ENCODE data around the gene PTMS. TPM values are rescaled to one million over a fixed set of nuclear protein-coding genes. Genes with fewer than 3 reads are reported as not detected.

PTMS gene
- total RNA-seq, 2 donors from 2014 or later: 285 to 339 TPM

GRCh38 chr12:6768437-6768914 is 2.3 kb downstream of the PTMS start:
- peak; percentile 52 for DNase-seq (ENCODE audit: low spot score)

GRCh38 chr12:6768990-6769389 is 2.8 kb downstream of the PTMS start:
- WGBS: 9% methylated on average over 6 of the region's 6 CpGs
- Histone ChIP-seq H3K4me1 (replicated peaks) (peaks cover 12% of the 10 kb centered on the region), H3K4me3 (peak overlapping the region; percentile 89 to 91)

More at GRCh38 chr12:6768437-6768914, 2.3 kb downstream of the PTMS start:
- H3K27ac ChIP-seq: peak overlapping the region; percentile 92 to 99
- TF ChIP-seq POLR2AphosphoS5 (IDR thresholded peaks at IDR 0.05): peak; percentile 19
- no peak for TF ChIP-seq POLR2A (IDR thresholded peaks at IDR 0.05)
- H3K4me3 ChIP-seq: peak overlapping the region; percentile 89 to 91
- H3K4me1 ChIP-seq (replicated peaks): peaks cover 12% of the 10 kb centered on the region
- intact Hi-C loops (cut with DNase I): loop anchor here (5.0 kb wide), 2 partner anchors 59 to 156 kb away; partner anchors contain the start of gene P3H3
- H3K36me3 ChIP-seq: peaks cover 0 to 7% of the 10 kb centered on the region in 2 donors
- no peaks in the 10 kb centered on the region for H3K27me3 ChIP-seq (replicated peaks; ENCODE audit: insufficient read depth)
- 14% methylated on average over 6 of the region's 6 CpGs for whole genome bisulfite sequencing
- no peaks in the 10 kb centered on the region for H3K9me3 ChIP-seq

DNA sequence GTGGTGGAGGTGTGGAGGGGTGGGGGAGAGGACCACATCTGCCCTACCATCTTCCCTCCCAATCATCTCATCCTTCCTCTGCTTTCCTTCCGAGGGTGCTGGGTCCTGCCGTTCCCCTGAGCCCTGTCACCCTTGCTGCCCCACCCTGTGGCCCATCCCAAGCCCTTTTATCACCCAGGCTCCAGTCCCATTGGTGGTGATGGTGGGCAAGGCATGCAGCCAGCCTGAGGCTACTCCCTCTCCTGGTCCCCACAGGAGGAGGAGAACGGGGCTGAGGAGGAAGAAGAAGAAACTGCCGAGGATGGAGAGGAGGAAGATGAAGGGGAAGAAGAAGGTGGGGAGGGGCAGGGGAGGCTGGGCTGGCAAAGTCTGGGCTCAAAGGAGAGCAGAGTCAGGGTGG is 3.5 kb downstream of the PTMS start:
- H3K4me1 ChIP-seq (replicated peaks): peaks cover 12% of the 10 kb centered on the region
- H3K27me3 ChIP-seq (replicated peaks; ENCODE audit: insufficient read depth): no peaks in the 10 kb centered on the region
- no peak overlapping the region for H3K4me3 ChIP-seq
- 35% methylated on average over 4 of the region's 4 CpGs for WGBS
- intact Hi-C loops (cut with DNase I): loop anchor here (5.0 kb wide), 2 partner anchors 58 to 157 kb away; partner anchors contain the start of gene P3H3
- H3K36me3 ChIP-seq: peaks cover 0 to 7% of the 10 kb centered on the region in 2 donors
- TF ChIP-seq POLR2A (IDR thresholded peaks at IDR 0.05): no peak
- TF ChIP-seq CTCF (IDR thresholded peaks at IDR 0.05): no peak
- TF ChIP-seq POLR2AphosphoS5 (IDR thresholded peaks at IDR 0.05): no peak
- peak overlapping the region; percentile 92 to 99 for H3K27ac ChIP-seq
- H3K9me3 ChIP-seq: no peaks in the 10 kb centered on the region
- DNase-seq (ENCODE audit: low spot score): no peak

More at GRCh38 chr12:6768990-6769389, 2.8 kb downstream of the PTMS start:
- no peaks in the 10 kb centered on the region for H3K27me3 ChIP-seq (replicated peaks; ENCODE audit: insufficient read depth)
- no peaks in the 10 kb centered on the region for H3K9me3 ChIP-seq
- DNase-seq (ENCODE audit: low spot score): peak; percentile 71
- TF ChIP-seq POLR2A (IDR thresholded peaks at IDR 0.05) (no peak), CTCF (IDR thresholded peaks at IDR 0.05) (no peak), POLR2AphosphoS5 (IDR thresholded peaks at IDR 0.05) (no peak)
- peak overlapping the region; percentile 92 to 99 for H3K27ac ChIP-seq
- H3K36me3 ChIP-seq: peaks cover 0 to 7% of the 10 kb centered on the region in 2 donors
- intact Hi-C loops (cut with DNase I): loop anchor here (5.0 kb wide), 2 partner anchors 58 to 157 kb away; partner anchors contain the start of gene P3H3

GRCh38 chr12:6770094-6770493 is 3.9 kb downstream of the PTMS start:
- Histone ChIP-seq H3K4me1 (replicated peaks) (peaks cover 12% of the 10 kb centered on the region), H3K27me3 (replicated peaks; ENCODE audit: insufficient read depth) (no peaks in the 10 kb centered on the region), H3K4me3 (no peak overlapping the region), H3K36me3 (peaks cover 0 to 7% of the 10 kb centered on the region in 2 donors), H3K27ac (peak overlapping the region in 1 of 2 donors; percentile 51), H3K9me3 (no peaks in the 10 kb centered on the region)
- intact Hi-C loops (cut with DNase I): no loop called here
- no peak for DNase-seq (ENCODE audit: low spot score)
- 76% methylated on average over 12 of the region's 12 CpGs for WGBS
- TF ChIP-seq POLR2A (IDR thresholded peaks at IDR 0.05) (no peak), CTCF (IDR thresholded peaks at IDR 0.05) (no peak), POLR2AphosphoS5 (IDR thresholded peaks at IDR 0.05) (no peak)

- intact Hi-C loops (cut with DNase I): no loop called here
- Histone ChIP-seq H3K27ac (peak overlapping the region in 1 of 2 donors; percentile 51), H3K4me3 (no peak overlapping the region), H3K4me1 (replicated peaks) (peaks cover 8% of the 10 kb centered on the region), H3K27me3 (replicated peaks; ENCODE audit: insufficient read depth) (no peaks in the 10 kb centered on the region), H3K36me3 (peaks cover 0 to 7% of the 10 kb centered on the region in 2 donors), H3K9me3 (no peaks in the 10 kb centered on the region)
- DNase-seq (ENCODE audit: low spot score): no peak
- WGBS: 75% methylated on average over 10 of the region's 10 CpGs
- no peak for TF ChIP-seq POLR2AphosphoS5 (IDR thresholded peaks at IDR 0.05)
- no peak for TF ChIP-seq CTCF (IDR thresholded peaks at IDR 0.05)
- TF ChIP-seq POLR2A (IDR thresholded peaks at IDR 0.05): no peak
These were observed 4.4 kb downstream of the PTMS start for GRCh38 chr12:6770600-6770999.

Measured in prostate gland (tissue), 2 donors.